GM12878 (cell line): Measurements from ENCODE around the gene YPEL4. TPM values are rescaled to one million over a fixed set of nuclear protein-coding genes. Genes with fewer than 3 reads are reported as not detected.
A peak's percentile ranks its signal among the peaks of the same experiment; 100 is the strongest.

Experiments used
- ATAC-seq: fragments of 200-7000 bp; cut with Tn5 transposase; 3 replicates; pipeline ENCODE4 v1.9.1; 2020; ENCODE audit warnings: mild to moderate bottlenecking, moderate library complexity
- BruUV-seq: library from RNA; stranded (reverse); fragments of 400-500 nt; replicated peaks from 2 replicates; lab custom pipeline; 2021; lab: Mats Ljungman, UMichigan
- CTCF ChIA-PET: fragments of 300-600 bp; sonication (Branson Sonifier 250); formaldehyde crosslinking; extraction: SDS; loops from one replicate; lab custom pipeline; 2021; ENCODE audit warnings: inconsistent platforms; lab: Yijun Ruan, JAX
- POLR2A ChIA-PET: fragments of 350-600 bp; formaldehyde crosslinking; extraction: SDS; loops from one replicate; lab custom pipeline; 2021; ENCODE audit warnings: inconsistent platforms; lab: Charles Lee
- RAD21 ChIA-PET: fragments of 300-600 bp; sonication (Branson Sonifier 250); formaldehyde crosslinking; loops from one replicate; lab custom pipeline; 2023; ENCODE audit warnings: antibody characterized with exemption; ENCODE audit not compliant: unreplicated experiment; lab: Charles Lee
- SMC1A ChIA-PET: fragments of 300-600 bp; sonication (Branson Sonifier 250); formaldehyde crosslinking; loops from one replicate; lab custom pipeline; 2023; ENCODE audit not compliant: unreplicated experiment, uncharacterized antibody; lab: Charles Lee
- DNase-seq: peaks from one replicate; pipeline ENCODE4 v3.0.0-alpha.2; 2011; ENCODE audit warnings: low read depth, low spot score
- FAIRE-seq: peaks from 3 replicates; lab custom pipeline; 2011; peaks lifted over from hg19 to GRCh38; lab: Jason Lieb, UNC
- H2AFZ ChIP-seq: 2 replicates; pipeline ENCODE4 v1.6.0; 2011; ENCODE audit warnings: low read depth, low read length, control low read depth; ENCODE audit not compliant: control insufficient read depth
- H3K27ac ChIP-seq: 2 replicates; pipeline ENCODE4 v1.5.1; 2011; ENCODE audit warnings: control low read depth; ENCODE audit not compliant: control insufficient read depth, insufficient read depth
- H3K27me3 ChIP-seq, 2 experiments: replicated peaks in 1 of 2; 2 replicates each; pipeline versions ENCODE4 v1.6.0 to v1.6.1; 2011; ENCODE audit warnings: low read length in 1 of 2; ENCODE audit not compliant: control insufficient read depth in 2 of 2, insufficient read depth in 2 of 2
- H3K36me3 ChIP-seq, 2 experiments: 2 replicates each; pipeline ENCODE4 v1.5.1; 2011; ENCODE audit warnings: low read length in 1 of 2; ENCODE audit not compliant: control insufficient read depth in 2 of 2, insufficient read depth in 2 of 2
- H3K4me1 ChIP-seq: 2 replicates; pipeline ENCODE4 v1.6.1; 2011; ENCODE audit warnings: mild to moderate bottlenecking, low read length, moderate library complexity, mixed read lengths; ENCODE audit not compliant: control insufficient read depth, insufficient read depth
- H3K4me2 ChIP-seq: 2 replicates; pipeline ENCODE4 v1.6.0; 2011; ENCODE audit warnings: control low read depth; ENCODE audit not compliant: control insufficient read depth, insufficient read depth
- H3K4me3 ChIP-seq: fragments of 200-600 bp; sonication (generic); 2 replicates; pipeline ENCODE4 v1.5.1; 2016
- H3K79me2 ChIP-seq: 2 replicates; pipeline ENCODE4 v1.6.0; 2011; ENCODE audit warnings: low read length; ENCODE audit not compliant: control insufficient read depth, insufficient read depth
- H3K9ac ChIP-seq: 2 replicates; pipeline ENCODE4 v1.8.0; 2011; ENCODE audit warnings: low read length, control low read depth, mixed read lengths; ENCODE audit not compliant: control insufficient read depth, insufficient read depth
- H3K9me3 ChIP-seq: replicated peaks from 3 replicates; pipeline ENCODE4 v1.5.1; 2011; ENCODE audit warnings: mild to moderate bottlenecking, low read length; ENCODE audit not compliant: control insufficient read depth, insufficient read depth
- H4K20me1 ChIP-seq: 2 replicates; pipeline ENCODE4 v1.6.0; 2011; ENCODE audit not compliant: control insufficient read depth, insufficient read depth
- CHD1 ChIP-seq: IDR thresholded peaks from 2 replicates; pipeline ENCODE4 v1.6.1; 2012; ENCODE audit warnings: low read depth, low read length, improper control_type of control experiment
- E4F1 ChIP-seq: fragments of 450-650 bp; IDR thresholded peaks from 2 replicates; pipeline ENCODE4 v1.6.1; 2018; ENCODE audit warnings: borderline replicate concordance, mild to moderate bottlenecking; ENCODE audit not compliant: partially characterized antibody
- ESRRA ChIP-seq: IDR thresholded peaks from 2 replicates; pipeline ENCODE4 v1.6.1; 2012; ENCODE audit warnings: mild to moderate bottlenecking, low read length, improper control_type of control experiment
- MEF2A ChIP-seq: IDR thresholded peaks from 2 replicates; pipeline ENCODE4 v1.6.1; 2011; ENCODE audit warnings: low read depth, mild to moderate bottlenecking, low read length, moderate library complexity; ENCODE audit not compliant: insufficient read depth
- MEF2B ChIP-seq: fragments of 450-650 bp; IDR thresholded peaks from 2 replicates; pipeline ENCODE4 v1.6.1; 2018; ENCODE audit warnings: mild to moderate bottlenecking, moderate library complexity; ENCODE audit not compliant: partially characterized antibody, poor library complexity, severe bottlenecking
- POLR2A ChIP-seq: IDR thresholded peaks from 2 replicates; pipeline ENCODE4 v1.6.1; 2011; ENCODE audit warnings: low read depth, mild to moderate bottlenecking, low read length
- RB1 ChIP-seq: fragments of 450-650 bp; formaldehyde crosslinking; IDR thresholded peaks from 2 replicates; pipeline ENCODE4 v1.6.1; 2017; ENCODE audit warnings: mild to moderate bottlenecking, borderline replicate concordance
- RUNX3 ChIP-seq: IDR thresholded peaks from 2 replicates; pipeline ENCODE4 v1.6.1; 2012; ENCODE audit warnings: low read length, inconsistent platforms
- SIN3A ChIP-seq: IDR thresholded peaks from 2 replicates; pipeline ENCODE4 v1.6.1; 2012; ENCODE audit warnings: low read depth, low read length, improper control_type of control experiment
- SMC3 ChIP-seq: IDR thresholded peaks from 2 replicates; pipeline ENCODE4 v1.6.1; 2011; ENCODE audit warnings: low read length, improper control_type of control experiment, borderline replicate concordance
- USF2 ChIP-seq: IDR thresholded peaks from 2 replicates; pipeline ENCODE4 v1.6.1; 2011; ENCODE audit warnings: low read depth, low read length, improper control_type of control experiment, borderline replicate concordance
- YBX1 ChIP-seq: fragments of 450-650 bp; IDR thresholded peaks from 2 replicates; pipeline ENCODE4 v1.6.1; 2016; ENCODE audit warnings: antibody characterized with exemption
- ZNF207 ChIP-seq: fragments of 450-650 bp; IDR thresholded peaks from 2 replicates; pipeline ENCODE4 v1.6.1; 2014; ENCODE audit warnings: antibody characterized with exemption, mild to moderate bottlenecking, borderline replicate concordance
- WGBS: methylation state at CpG from one replicate; pipeline ENCODE4 v1.1.6; 2016; ENCODE audit warnings: low lambda C conversion rate; ENCODE audit not compliant: insufficient replicate concordance, insufficient coverage; ENCODE audit errors: missing lambda C conversion rate; 5-methylcytosine and 5-hydroxymethylcytosine counted together
- in situ Hi-C: fragments of 300-500 bp; cut with MboI; formaldehyde crosslinking; loops from 9 replicates; pipeline ENCODE4 v1.14.3; 2018; ENCODE audit warnings: mixed read lengths
- intact Hi-C: fragments of 100-400 bp; cut with micrococcal nuclease; formaldehyde crosslinking; loops from one replicate; pipeline ENCODE4 v1.14.2; 2022; ENCODE audit not compliant: unreplicated experiment
- polyA plus RNA-seq, 11 experiments: library from polyadenylated mRNA; depleted of rRNA in 4 of 11; unstranded in 6 of 11; stranded (reverse) in 5 of 11; fragments of >200 nt; fragmentation: Nextera tagmentation in 4 of 11; fragmentation: Illumina TruSeq in 1 of 11; extraction: Ambion mirVana in 4 of 11; extraction: Trizol in 1 of 11; gene quantifications; 1 replicate in 1 of 11; 2 replicates in 10 of 11; pipeline versions ENCODE4 v1.2.1 to v1.2.3, GENCODE V29; 2011 to 2016; ENCODE audit warnings: inconsistent platforms in 2 of 11, missing spikeins in 2 of 11, low read depth in 1 of 11
- total RNA-seq, 4 experiments: library from RNA; depleted of rRNA in 3 of 4; stranded (reverse); fragments of >200 nt in 3 of 4; fragmentation: Illumina TruSeq in 1 of 4; extraction: Trizol in 1 of 4; gene quantifications; 2 replicates each; pipeline versions ENCODE4 v1.2.1 to v1.2.3, GENCODE V29; 2013 to 2021

The YPEL4 gene
- total and polyA plus RNA-seq, 10 of the 15 experiments (the other 5 are each of a cell fraction or from before 2014, with no cell fraction given): 0.07 to 0.50 (median 0.13) TPM; not detected in 5

- CTCF ChIA-PET: interaction anchor here (0.9 to 1.5 kb wide), 4 partner anchors 25 to 119 kb away, joined by 3 to 5 read pairs (median 4); no protein-coding TSS in a partner anchor
- no peaks in the 10 kb centered on the region for H3K27me3 ChIP-seq
- ATAC-seq (no peak), FAIRE-seq (no peak), DNase-seq (no peak)
- peaks cover 1 to 21% of the 10 kb centered on the region in 2 experiments for H3K36me3 ChIP-seq
- RAD21 ChIA-PET: no interaction called here
- H3K9me3 ChIP-seq: no peaks in the 10 kb centered on the region
- no peak overlapping the region for H3K9ac ChIP-seq
- H3K27ac ChIP-seq: no peak overlapping the region
- POLR2A ChIA-PET: interaction anchor here (1.2 kb wide), 1 partner anchor 16 kb away, joined by 3 read pairs; no protein-coding TSS in a partner anchor
- TF ChIP-seq USF2: no peak
- no peak for TF ChIP-seq SMC3
- no peak overlapping the region for H3K4me3 ChIP-seq
- no TSS peak for BruUV-seq
- H2AFZ ChIP-seq: no peak overlapping the region
- peaks cover 2% of the 10 kb centered on the region; the same call in 1 of the 2 replicates for H4K20me1 ChIP-seq
- SMC1A ChIA-PET: interaction anchor here (1.2 to 1.5 kb wide), 2 partner anchors 38 to 61 kb away, joined by 3 read pairs; no protein-coding TSS in a partner anchor
- H3K79me2 ChIP-seq: peaks cover 43% of the 10 kb centered on the region
- in situ Hi-C loops: no loop called here
- intact Hi-C loops: no loop called here
- H3K4me1 ChIP-seq: peaks cover 12% of the 10 kb centered on the region; the same call in 1 of the 2 replicates
- no peak overlapping the region for H3K4me2 ChIP-seq
- WGBS: 95% methylated on average over 1 of the region's 1 CpG
Measured at GRCh38 chr11:57681168-57681567, 31.5 kb upstream of the YPEL4 start.

DNA sequence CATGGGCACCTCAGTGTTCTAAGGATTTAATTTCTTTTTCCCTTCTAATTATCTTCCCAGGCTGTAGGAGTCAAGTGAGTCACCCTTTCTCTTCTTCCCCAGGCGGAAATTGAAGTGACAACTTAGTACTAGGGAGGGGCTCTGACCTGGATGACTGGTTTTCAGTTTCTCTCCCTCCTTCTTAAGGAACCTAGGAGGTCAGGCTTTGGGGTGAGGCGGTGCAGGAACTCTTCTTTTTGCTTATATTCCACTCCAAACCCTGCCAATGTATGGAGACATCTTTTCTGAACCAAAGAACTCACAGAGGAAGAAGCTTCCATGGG lies 30.8 kb upstream of the YPEL4 start:
- no peak for DNase-seq
- no peaks in the 10 kb centered on the region for H3K9me3 ChIP-seq
- peak; percentile 67 for ATAC-seq
- 89% methylated on average over 2 of the region's 2 CpGs for WGBS
- in situ Hi-C loops: no loop called here
- H2AFZ ChIP-seq: no peak overlapping the region
- ChIA-PET SMC1A (interaction anchor here (0.6 to 1.5 kb wide), 4 partner anchors 14 to 130 kb away, joined by 3 read pairs; no protein-coding TSS in a partner anchor), CTCF (interaction anchor here (0.9 to 1.5 kb wide), 4 partner anchors 24 to 120 kb away, joined by 3 to 5 read pairs (median 4); no protein-coding TSS in a partner anchor), RAD21 (interaction anchor here (0.6 kb wide), 1 partner anchor 992 kb away, joined by 4 read pairs; no protein-coding TSS in a partner anchor), POLR2A (interaction anchor here (0.8 to 1.2 kb wide), 3 partner anchors 16 to 61 kb away, joined by 3 to 5 read pairs (median 3); partner anchors contain the start of gene SELENOH)
- peaks cover 1 to 23% of the 10 kb centered on the region in 2 experiments for H3K36me3 ChIP-seq
- H4K20me1 ChIP-seq: peaks cover 2% of the 10 kb centered on the region; the same call in 1 of the 2 replicates
- peaks cover 49% of the 10 kb centered on the region for H3K79me2 ChIP-seq
- H3K4me1 ChIP-seq: peaks cover 12% of the 10 kb centered on the region; the same call in 1 of the 2 replicates
- H3K27ac ChIP-seq: peak overlapping the region; percentile 42; the same call in 1 of the 2 replicates
- peak overlapping the region; percentile 15; the same call in 1 of the 2 replicates for H3K4me2 ChIP-seq
- no TSS peak for BruUV-seq
- intact Hi-C loops: no loop called here
- FAIRE-seq: no peak
- H3K9ac ChIP-seq: no peak overlapping the region
- H3K4me3 ChIP-seq: no peak overlapping the region
- no peaks in the 10 kb centered on the region for H3K27me3 ChIP-seq
- TF ChIP-seq MEF2B (no peak), RB1 (no peak), MEF2A (no peak), CHD1 (no peak), E4F1 (no peak), ZNF207 (no peak), POLR2A (no peak), SIN3A (no peak), ESRRA (no peak), YBX1 (no peak), RUNX3 (no peak)
